ENCODE measurements around the gene ECSCR. TPM values are rescaled to one million over a fixed set of nuclear protein-coding genes. Genes with fewer than 3 reads are reported as not detected.

ECSCR gene
- total RNA-seq, 1 donor from 2014 or later, result not detected

DNA sequence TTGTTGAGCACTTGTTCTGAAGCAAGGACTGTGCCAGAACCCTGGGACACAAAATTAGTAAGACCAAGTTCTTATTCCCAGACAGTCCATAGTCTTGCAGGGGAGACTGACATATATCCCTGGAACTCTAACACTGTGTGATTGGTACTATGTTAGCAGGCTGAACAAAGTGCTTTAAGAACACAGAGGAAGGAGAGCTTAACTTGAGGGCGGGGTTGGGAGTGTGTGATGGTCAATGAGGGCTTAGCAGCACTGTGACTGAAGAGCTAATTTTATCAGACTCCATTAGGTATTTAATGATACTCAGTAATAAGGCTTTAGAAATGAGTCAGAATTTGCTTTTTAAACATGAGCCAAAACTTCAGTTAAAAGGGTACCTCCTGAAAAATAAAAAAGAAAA lies 43.8 kb downstream of the ECSCR start:
- Mint-ChIP-seq H3K4me1 (peaks cover 5% of the 10 kb centered on the region), H3K27ac (no peak overlapping the region)
- TF ChIP-seq, protein P1, sequence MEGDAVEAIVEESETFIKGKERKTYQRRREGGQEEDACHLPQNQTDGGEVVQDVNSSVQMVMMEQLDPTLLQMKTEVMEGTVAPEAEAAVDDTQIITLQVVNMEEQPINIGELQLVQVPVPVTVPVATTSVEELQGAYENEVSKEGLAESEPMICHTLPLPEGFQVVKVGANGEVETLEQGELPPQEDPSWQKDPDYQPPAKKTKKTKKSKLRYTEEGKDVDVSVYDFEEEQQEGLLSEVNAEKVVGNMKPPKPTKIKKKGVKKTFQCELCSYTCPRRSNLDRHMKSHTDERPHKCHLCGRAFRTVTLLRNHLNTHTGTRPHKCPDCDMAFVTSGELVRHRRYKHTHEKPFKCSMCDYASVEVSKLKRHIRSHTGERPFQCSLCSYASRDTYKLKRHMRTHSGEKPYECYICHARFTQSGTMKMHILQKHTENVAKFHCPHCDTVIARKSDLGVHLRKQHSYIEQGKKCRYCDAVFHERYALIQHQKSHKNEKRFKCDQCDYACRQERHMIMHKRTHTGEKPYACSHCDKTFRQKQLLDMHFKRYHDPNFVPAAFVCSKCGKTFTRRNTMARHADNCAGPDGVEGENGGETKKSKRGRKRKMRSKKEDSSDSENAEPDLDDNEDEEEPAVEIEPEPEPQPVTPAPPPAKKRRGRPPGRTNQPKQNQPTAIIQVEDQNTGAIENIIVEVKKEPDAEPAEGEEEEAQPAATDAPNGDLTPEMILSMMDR (IDR thresholded peaks at IDR 0.05), result no peak

DNA sequence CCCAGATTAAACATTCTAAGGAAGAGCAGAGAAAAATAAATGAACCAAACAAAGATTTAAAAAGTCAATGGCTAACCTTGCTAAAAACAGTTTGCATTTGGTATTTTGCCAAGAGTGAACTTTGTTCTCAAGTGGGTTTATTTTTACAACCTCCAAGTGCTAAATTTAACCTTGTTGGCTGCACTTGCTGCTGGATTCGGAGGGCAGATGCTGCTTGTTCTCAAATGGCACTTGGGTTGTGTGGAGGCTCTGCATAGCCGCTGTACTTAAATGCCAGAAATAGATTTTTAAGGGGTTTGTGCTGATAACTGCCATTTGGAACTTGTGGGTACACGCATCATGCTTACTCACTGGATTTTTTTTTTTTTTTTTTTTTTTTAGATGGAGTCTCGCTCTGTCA lies 45.3 kb downstream of the ECSCR start:
- no peak for DNase-seq
- Mint-ChIP-seq H3K9me3 (no peaks in the 10 kb centered on the region), H3K27ac (no peak overlapping the region), H3K4me1 (peaks cover under 1% of the 10 kb centered on the region), H3K36me3 (ENCODE audit: low read depth) (peaks cover 23% of the 10 kb centered on the region), H3K27me3 (no peaks in the 10 kb centered on the region), H3K4me3 (no peak overlapping the region)
- ChIA-PET POLR2A (no interaction called here), CTCF (no interaction called here)
- no peak for ATAC-seq (ENCODE audit: low read depth)
- intact Hi-C loops (cut with micrococcal nuclease), result no loop called here
- TF ChIP-seq, protein P1 (IDR thresholded peaks at IDR 0.05), result no peak

More for the DNA sequence above, 43.8 kb downstream of the ECSCR start:
- ChIA-PET CTCF (interaction anchor here (0.9 to 8.6 kb wide), 2 partner anchors 97 to 215 kb away, joined by 3 to 131 read pairs; no protein-coding TSS in a partner anchor), POLR2A (no interaction called here)
- H3K4me3 Mint-ChIP-seq, result no peak overlapping the region
- no peaks in the 10 kb centered on the region for H3K27me3 Mint-ChIP-seq
- peaks cover 24% of the 10 kb centered on the region for H3K36me3 Mint-ChIP-seq (ENCODE audit: low read depth)
- no peak for ATAC-seq (ENCODE audit: low read depth)
- intact Hi-C loops (cut with micrococcal nuclease), result no loop called here
- no peaks in the 10 kb centered on the region for H3K9me3 Mint-ChIP-seq
- DNase-seq, result no peak

DNA sequence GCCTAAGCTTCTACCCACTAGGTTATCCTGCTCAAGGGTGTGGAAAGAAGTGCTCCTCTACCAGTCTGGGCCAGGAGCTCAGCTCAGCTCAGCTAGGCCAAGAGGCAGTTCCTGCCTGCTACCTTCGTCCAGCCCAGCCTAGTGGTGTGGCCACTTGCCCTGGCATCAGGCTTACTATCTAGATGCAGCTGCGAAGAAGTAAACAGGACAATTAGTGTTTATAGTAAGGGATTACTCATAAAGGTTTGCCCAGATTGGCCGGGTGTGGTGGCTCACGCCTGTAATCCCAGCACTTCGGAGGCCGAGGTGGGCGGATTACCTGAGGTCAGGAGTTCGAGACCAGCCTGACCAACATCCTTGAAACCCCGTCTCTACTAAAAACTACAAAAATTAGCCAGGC lies 45.9 kb downstream of the ECSCR start:
- peaks cover 22% of the 10 kb centered on the region for H3K36me3 Mint-ChIP-seq (ENCODE audit: low read depth)
- no peak overlapping the region for H3K4me3 Mint-ChIP-seq
- intact Hi-C loops (cut with micrococcal nuclease), result no loop called here
- POLR2A ChIA-PET, result no interaction called here
- no peaks in the 10 kb centered on the region for H3K4me1 Mint-ChIP-seq
- H3K27me3 Mint-ChIP-seq, result no peaks in the 10 kb centered on the region
- no peaks in the 10 kb centered on the region for H3K9me3 Mint-ChIP-seq
- TF ChIP-seq, protein P1 (IDR thresholded peaks at IDR 0.05), result no peak
- no peak for DNase-seq
- no peak overlapping the region for H3K27ac Mint-ChIP-seq
- ATAC-seq (ENCODE audit: low read depth), result no peak
- CTCF ChIA-PET, result no interaction called here

DNA sequence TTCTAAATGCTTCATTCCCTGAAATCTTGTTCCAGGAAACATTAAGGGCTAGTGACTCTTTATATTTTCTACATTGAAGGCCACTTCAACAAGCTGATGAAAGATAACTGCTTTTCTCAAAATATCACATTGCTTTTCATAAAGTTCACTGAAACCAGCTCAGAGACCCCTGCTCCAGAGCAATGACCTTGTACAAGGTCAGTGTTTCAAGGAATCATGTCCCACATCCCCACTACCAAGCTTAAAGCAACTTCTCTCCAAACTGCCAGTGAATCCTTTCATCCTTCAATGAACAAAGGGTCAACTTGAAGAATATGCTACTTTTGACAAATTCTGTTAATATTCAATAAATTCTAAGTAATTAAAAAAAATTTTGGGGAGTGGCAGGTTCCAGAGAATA lies 46.7 kb downstream of the ECSCR start:
- intact Hi-C loops (cut with micrococcal nuclease), result no loop called here

DNA sequence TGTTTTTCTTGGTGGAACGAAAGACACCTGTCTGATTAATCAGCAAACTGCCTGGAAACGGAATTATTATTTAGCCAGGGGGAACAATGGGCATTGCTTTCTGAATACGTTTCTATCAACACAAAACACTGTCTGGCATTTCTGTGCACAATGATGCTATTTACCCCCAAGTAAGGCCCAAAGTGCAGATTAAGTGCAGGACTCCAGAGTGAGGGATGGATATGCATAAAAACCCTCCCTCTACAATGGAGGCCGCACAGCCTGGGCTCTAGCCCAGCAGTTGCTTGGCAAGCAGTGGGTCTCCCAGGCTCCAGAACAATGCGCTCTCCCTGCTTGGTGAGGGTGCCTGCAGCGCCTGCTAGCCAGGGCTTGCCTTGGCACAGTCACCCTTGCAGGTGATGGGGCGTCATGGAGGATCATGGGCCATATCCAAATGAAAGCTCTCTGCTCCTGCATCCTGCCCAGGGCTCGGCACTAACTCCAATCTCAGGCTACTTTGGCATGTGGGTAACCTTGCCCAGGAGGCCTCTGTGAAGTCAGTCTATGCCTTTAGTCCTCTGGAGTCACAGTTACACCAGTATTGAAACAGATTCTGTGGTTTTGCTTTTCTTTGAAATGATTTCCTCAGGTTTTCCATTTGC lies 47.2 kb downstream of the ECSCR start:
- Mint-ChIP-seq H3K4me3 (no peak overlapping the region), H3K4me1 (no peaks in the 10 kb centered on the region), H3K9me3 (no peaks in the 10 kb centered on the region), H3K27me3 (no peaks in the 10 kb centered on the region), H3K27ac (no peak overlapping the region), H3K36me3 (ENCODE audit: low read depth) (peaks cover 20% of the 10 kb centered on the region)
- ATAC-seq (ENCODE audit: low read depth) (no peak), DNase-seq (no peak)
- ChIA-PET POLR2A (interaction anchor here (0.6 kb wide), 1 partner anchor 353 kb away, joined by 5 read pairs; no protein-coding TSS in a partner anchor), CTCF (no interaction called here)
- intact Hi-C loops (cut with micrococcal nuclease), result no loop called here
- TF ChIP-seq, protein P1 (IDR thresholded peaks at IDR 0.05), result no peak

More for the DNA sequence above, 46.7 kb downstream of the ECSCR start:
- ATAC-seq (ENCODE audit: low read depth) (no peak), DNase-seq (no peak)
- Mint-ChIP-seq H3K4me1 (no peaks in the 10 kb centered on the region), H3K27ac (no peak overlapping the region), H3K9me3 (no peaks in the 10 kb centered on the region), H3K36me3 (ENCODE audit: low read depth) (peaks cover 22% of the 10 kb centered on the region), H3K27me3 (no peaks in the 10 kb centered on the region), H3K4me3 (no peak overlapping the region)
- TF ChIP-seq, protein P1 (IDR thresholded peaks at IDR 0.05), result no peak
- CTCF ChIA-PET, result interaction anchor here (0.7 kb wide), 1 partner anchor 8 kb away, joined by 3 read pairs; no protein-coding TSS in a partner anchor
- POLR2A ChIA-PET, result interaction anchor here (0.6 kb wide), 1 partner anchor 353 kb away, joined by 5 read pairs; no protein-coding TSS in a partner anchor
